ENCODE data around the gene NUTM1.
"Not testable (repeated sequence)": the region's sequence is repeated elsewhere in the genome, so short reads cannot be mapped to it uniquely, and the experiment has no call there.

NUTM1 gene

GRCh38 chr15:34336231-34336990 is 6.7 kb upstream of the NUTM1 start:
- DNase-seq (ENCODE audit: low read depth): no peak

- DNase-seq (ENCODE audit: low read depth): no peak
Measured at GRCh38 chr15:34336991-34337556, 6.0 kb upstream of the NUTM1 start.

- peak; percentile 87 for DNase-seq (ENCODE audit: low read depth)
Measured at GRCh38 chr15:34337557-34338306, 5.4 kb upstream of the NUTM1 start, which contains the start of gene SLC12A6. TSS of gene SLC12A6 (minus strand) at chr15:34337781. CDS start at chr15:34336680, 1,101 bp downstream.

DNA sequence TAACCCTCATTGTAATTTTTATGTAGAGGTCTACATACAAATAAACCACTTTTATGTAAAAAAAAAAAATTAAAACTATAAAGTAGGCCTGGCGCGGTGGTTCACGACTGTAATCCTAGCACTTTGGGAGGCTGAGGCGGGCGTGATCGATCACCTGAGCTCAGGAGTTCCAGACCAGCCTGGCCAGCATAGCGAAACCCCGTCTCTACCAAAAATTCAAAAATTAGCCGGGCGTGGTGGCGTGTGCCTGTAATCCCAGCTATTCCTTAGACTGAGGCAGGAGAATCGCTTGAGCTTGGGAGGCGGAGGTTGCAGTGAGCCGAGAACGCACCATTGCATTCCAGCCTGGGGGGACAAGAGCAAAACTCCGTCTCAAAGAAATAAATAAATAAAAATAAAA is 4.8 kb upstream of the NUTM1 start:
- no peak for DNase-seq (ENCODE audit: low read depth)

DNA sequence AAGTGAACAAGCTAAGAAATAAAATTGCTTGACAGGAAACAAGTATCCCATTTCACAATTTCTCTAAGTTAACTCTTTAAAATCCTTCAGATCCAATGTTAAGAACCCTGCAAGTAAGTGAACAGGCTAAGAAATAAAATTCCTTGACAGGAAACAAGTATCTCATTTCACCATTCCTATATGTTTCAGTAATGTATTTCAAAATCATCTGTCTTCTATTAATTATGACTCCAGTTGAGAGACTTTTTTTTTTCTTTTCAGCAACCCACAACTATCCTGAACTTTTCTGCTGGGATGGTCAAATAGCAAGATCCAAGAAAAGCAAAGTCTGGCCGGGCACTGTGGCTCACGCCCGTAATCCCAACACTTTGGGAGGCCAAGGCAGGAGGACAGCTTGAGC is 3.2 kb upstream of the NUTM1 start:
- no peak for DNase-seq (ENCODE audit: low read depth)

- DNase-seq (ENCODE audit: low read depth): no peak
Measured at GRCh38 chr15:34341381-34342212, 1.5 kb upstream of the NUTM1 start.

DNA sequence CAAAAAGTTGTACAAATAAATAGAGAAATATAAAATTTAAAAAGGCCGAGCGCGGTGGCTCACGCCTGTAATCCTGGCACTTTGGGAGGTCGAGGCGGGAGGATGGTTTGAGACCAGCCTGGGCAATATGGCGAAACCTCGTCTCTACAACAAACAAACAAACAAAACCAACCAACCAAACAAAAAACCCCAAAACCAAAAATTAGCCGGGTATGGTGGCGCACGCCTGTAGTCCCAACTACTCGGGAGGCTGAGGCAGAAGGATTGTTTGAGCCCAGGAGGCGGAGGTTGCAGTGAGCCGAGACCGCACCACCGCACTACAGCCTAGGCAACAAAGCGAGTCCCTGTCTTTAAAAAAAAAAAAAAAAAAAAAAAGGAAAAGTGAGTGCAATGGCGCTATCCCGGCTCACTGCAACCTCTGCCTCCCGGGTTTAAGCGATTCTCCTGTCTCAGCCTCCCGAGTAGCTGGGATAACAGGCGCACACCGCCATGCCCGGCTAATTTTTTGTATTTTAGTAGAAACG is 840 bp upstream of the NUTM1 start:
- not testable (repeated sequence) for DNase-seq (ENCODE audit: low read depth)

- DNase-seq (ENCODE audit: low read depth): no peak
Measured at GRCh38 chr15:34347951-34348638, 5.0 kb downstream of the NUTM1 start.

GRCh38 chr15:34348735-34349300 is 5.7 kb downstream of the NUTM1 start:
- DNase-seq (ENCODE audit: low read depth): no peak

DNA sequence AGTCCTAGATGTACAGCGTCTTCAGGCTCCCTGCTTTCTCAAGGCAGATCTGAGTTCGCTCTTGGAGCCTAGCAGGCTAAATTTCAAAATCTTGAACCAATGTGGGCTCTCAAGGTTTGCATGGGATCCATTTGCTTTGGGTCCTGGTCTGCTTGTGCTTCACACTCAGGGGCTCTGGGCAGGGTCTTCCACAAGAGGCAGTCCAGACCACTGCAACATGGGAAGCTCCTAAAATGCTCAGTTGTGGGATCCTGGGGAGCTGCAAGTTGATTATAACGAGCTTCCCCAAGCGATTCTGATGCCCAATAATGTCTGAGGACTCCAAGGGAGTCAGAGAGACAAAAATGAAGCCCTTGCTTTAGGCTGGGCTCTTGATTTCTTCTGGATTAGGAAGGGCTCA is 6.7 kb downstream of the NUTM1 start:
- DNase-seq (ENCODE audit: low read depth): no peak

DNA sequence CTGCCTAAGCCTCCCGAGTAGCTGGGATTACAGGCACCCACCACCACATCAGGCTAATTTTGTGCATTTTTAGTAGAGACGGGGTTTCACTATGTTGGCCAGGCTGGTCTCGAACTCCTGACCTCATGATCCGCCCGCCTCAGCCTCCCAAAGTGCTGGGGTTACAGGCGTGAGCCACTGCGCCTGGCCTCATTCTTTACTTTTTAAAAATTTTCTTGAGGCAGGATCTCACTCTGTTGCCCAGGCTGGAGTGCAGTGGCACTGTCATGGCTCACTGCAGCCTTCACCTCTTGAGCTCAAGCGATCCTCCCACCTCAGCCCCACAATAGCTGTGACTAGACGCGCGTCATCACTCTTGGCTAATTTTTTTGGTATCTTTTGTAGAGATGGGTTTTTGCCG is 9.9 kb downstream of the NUTM1 start:
- DNase-seq (ENCODE audit: low read depth): not testable (repeated sequence)

- no peak for DNase-seq (ENCODE audit: low read depth)
Measured at GRCh38 chr15:34353627-34354026, 10.5 kb downstream of the NUTM1 start.

- no peak for DNase-seq (ENCODE audit: low read depth)
Measured at GRCh38 chr15:34354286-34354685, 11.2 kb downstream of the NUTM1 start.

- DNase-seq (ENCODE audit: low read depth): no peak
Measured at GRCh38 chr15:34355241-34355640, 12.1 kb downstream of the NUTM1 start.

- DNase-seq (ENCODE audit: low read depth): no peak
Measured at GRCh38 chr15:34357653-34358052, 14.5 kb downstream of the NUTM1 start.

- no peak for DNase-seq (ENCODE audit: low read depth)
Measured at GRCh38 chr15:34358367-34358766, 15.3 kb downstream of the NUTM1 start.

DNA sequence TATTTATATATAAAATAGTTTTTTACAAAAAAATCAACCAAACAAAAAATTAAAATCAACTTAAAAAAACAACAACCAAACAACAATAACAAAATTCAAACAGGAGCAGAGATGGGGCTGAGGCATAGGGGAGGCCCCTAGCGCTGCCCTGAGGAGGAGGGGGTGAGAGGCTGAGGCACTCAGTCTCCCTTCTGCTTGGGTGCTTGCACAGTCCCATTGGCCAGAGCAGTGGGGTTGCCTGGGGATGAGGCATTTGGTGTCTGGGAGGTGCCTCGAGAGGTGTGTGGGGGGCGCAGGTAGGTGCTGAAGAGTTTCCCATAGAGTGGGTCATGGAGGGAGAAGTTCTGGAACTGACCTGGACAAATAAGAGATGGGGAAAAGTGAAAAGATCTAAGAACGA is 15.8 kb downstream of the NUTM1 start:
- DNase-seq (ENCODE audit: low read depth): no peak

GRCh38 chr15:34359416-34359815 is 16.3 kb downstream of the NUTM1 start:
- DNase-seq (ENCODE audit: low read depth): no peak

GRCh38 chr15:34360298-34360697 is 17.2 kb downstream of the NUTM1 start:
- DNase-seq (ENCODE audit: low read depth): no peak

GRCh38 chr15:34361278-34361677 is 18.2 kb downstream of the NUTM1 start:
- no peak for DNase-seq (ENCODE audit: low read depth)

Measured in stimulated activated CD8-positive, alpha-beta memory T cell treated with anti-CD3 and anti-CD28 coated beads, Interleukin-12 subunit alpha, Interleukin-12 subunit beta, amount 100 ng/mL, for 4 hours (primary cell).